IMR-90 (cell line): ENCODE measurements around the gene TCF12. TPM values are rescaled to one million over a fixed set of nuclear protein-coding genes. Genes with fewer than 3 reads are reported as not detected.

Experiments
- ATAC-seq: fragments of 200-7000 bp; cut with Tn5 transposase; 2 replicates; pipeline ENCODE4 v1.9.1; 2020; ENCODE audit warnings: low read depth, mild to moderate bottlenecking, moderate library complexity
- BruUV-seq: library from RNA; stranded (reverse); fragments of 400-500 nt; replicated peaks from 2 replicates; lab custom pipeline; 2021; lab: Mats Ljungman, UMichigan
- CTCF ChIA-PET: fragments of 300-600 bp; formaldehyde crosslinking; extraction: SDS; loops from one replicate; lab custom pipeline; 2021; ENCODE audit warnings: antibody characterized with exemption; lab: Yijun Ruan, JAX
- POLR2A ChIA-PET: fragments of 300-600 bp; sonication (Branson Sonifier 250); formaldehyde crosslinking; loops from one replicate; lab custom pipeline; 2022; ENCODE audit warnings: antibody characterized with exemption; ENCODE audit not compliant: unreplicated experiment; lab: Charles Lee
- DNase-seq: peaks from one replicate; pipeline ENCODE4 v3.0.0; 2013
- H2AFZ ChIP-seq: replicated peaks from 2 replicates; pipeline ENCODE3; 2013; ENCODE audit warnings: low read length, mild to moderate bottlenecking; ENCODE audit not compliant: poor library complexity
- H2AK5ac ChIP-seq: 2 replicates; pipeline ENCODE4 v1.6.1; 2013; ENCODE audit warnings: low read depth, low read length, inconsistent platforms
- H2AK9ac ChIP-seq: replicated peaks from 2 replicates; pipeline ENCODE3; 2013; ENCODE audit warnings: mild to moderate bottlenecking, low read depth, low read length, moderate library complexity; ENCODE audit not compliant: poor library complexity
- H2BK120ac ChIP-seq: 2 replicates; pipeline ENCODE4 v1.6.1; 2013; ENCODE audit warnings: low read depth, low read length, inconsistent platforms
- H2BK15ac ChIP-seq: 3 replicates; pipeline ENCODE4 v1.6.1; 2013; ENCODE audit warnings: low read depth, low read length, inconsistent platforms
- H2BK20ac ChIP-seq: 2 replicates; pipeline ENCODE4 v1.6.1; 2013; ENCODE audit warnings: low read depth, mild to moderate bottlenecking, inconsistent platforms, low read length, moderate library complexity
- H2BK5ac ChIP-seq: 2 replicates; pipeline ENCODE4 v1.6.1; 2013; ENCODE audit warnings: mild to moderate bottlenecking, low read depth, low read length, inconsistent platforms; ENCODE audit not compliant: poor library complexity, severe bottlenecking
- H3K14ac ChIP-seq: replicated peaks from 2 replicates; pipeline ENCODE4 v1.6.1; 2013; ENCODE audit warnings: low read depth, low read length, inconsistent platforms
- H3K18ac ChIP-seq: 2 replicates; pipeline ENCODE4 v1.6.1; 2013; ENCODE audit warnings: low read depth, low read length, control low read depth
- H3K23ac ChIP-seq: 2 replicates; pipeline ENCODE4 v1.6.1; 2013; ENCODE audit warnings: low read depth, low read length, inconsistent platforms
- H3K27ac ChIP-seq: 2 replicates; pipeline ENCODE4 v1.5.1; 2013; ENCODE audit warnings: mild to moderate bottlenecking, control low read depth, low read length; ENCODE audit not compliant: insufficient read depth
- H3K27me3 ChIP-seq: 2 replicates; pipeline ENCODE4 v1.6.1; 2013; ENCODE audit warnings: low read length; ENCODE audit not compliant: control insufficient read depth, insufficient read depth
- H3K36me3 ChIP-seq: 2 replicates; pipeline ENCODE4 v1.6.1; 2013; ENCODE audit warnings: low read length, mixed read lengths; ENCODE audit not compliant: control insufficient read depth, insufficient read depth
- H3K4ac ChIP-seq: 2 replicates; pipeline ENCODE4 v1.6.1; 2013; ENCODE audit warnings: low read depth, low read length, inconsistent platforms
- H3K4me1 ChIP-seq: 2 replicates; pipeline ENCODE4 v1.6.1; 2013; ENCODE audit warnings: low read length, mixed read lengths; ENCODE audit not compliant: control insufficient read depth, insufficient read depth
- H3K4me2 ChIP-seq: 2 replicates; pipeline ENCODE4 v1.6.1; 2013; ENCODE audit warnings: low read depth, mild to moderate bottlenecking, control low read depth, low read length, moderate library complexity
- H3K4me3 ChIP-seq: 2 replicates; pipeline ENCODE4 v1.5.1; 2013; ENCODE audit warnings: low read depth, mild to moderate bottlenecking, control low read depth, low read length, moderate library complexity; ENCODE audit not compliant: insufficient read depth
- H3K56ac ChIP-seq: 2 replicates; pipeline ENCODE4 v1.6.1; 2013; ENCODE audit warnings: low read length, inconsistent platforms; ENCODE audit not compliant: insufficient read depth; ENCODE audit errors: extremely low read depth
- H3K79me1 ChIP-seq, 2 experiments: 2 replicates each; pipeline ENCODE4 v1.6.1; 2013; ENCODE audit warnings: low read length in 2 of 2, inconsistent platforms in 1 of 2, low read depth in 1 of 2
- H3K9ac ChIP-seq: 2 replicates; pipeline ENCODE4 v1.6.1; 2013; ENCODE audit warnings: low read depth, low read length, control low read depth
- H3K9me1 ChIP-seq: 2 replicates; pipeline ENCODE4 v1.6.1; 2013; ENCODE audit warnings: low read length, inconsistent platforms; ENCODE audit not compliant: insufficient read depth
- H3K9me3 ChIP-seq: 2 replicates; pipeline ENCODE4 v1.6.1; 2013; ENCODE audit warnings: low read length; ENCODE audit not compliant: control insufficient read depth, insufficient read depth
- H4K20me1 ChIP-seq: 2 replicates; pipeline ENCODE4 v1.6.1; 2013; ENCODE audit warnings: low read length, inconsistent platforms; ENCODE audit not compliant: insufficient read depth
- H4K5ac ChIP-seq: 2 replicates; pipeline ENCODE4 v1.6.1; 2013; ENCODE audit warnings: mild to moderate bottlenecking, low read depth, low read length, control low read depth
- H4K8ac ChIP-seq, 2 experiments: 2 replicates each; pipeline ENCODE4 v1.6.1; 2013; ENCODE audit warnings: low read depth in 2 of 2, low read length in 2 of 2, control low read depth in 1 of 2, inconsistent platforms in 1 of 2
- H4K91ac ChIP-seq: 2 replicates; pipeline ENCODE4 v1.6.1; 2013; ENCODE audit warnings: low read depth, low read length, inconsistent platforms; ENCODE audit not compliant: insufficient read depth
- BHLHE40 ChIP-seq: fragments of 150-350 bp; IDR thresholded peaks from 2 replicates; pipeline ENCODE4 v1.6.1; 2016; ENCODE audit warnings: mild to moderate bottlenecking, low read depth, low read length
- CEBPB ChIP-seq: IDR thresholded peaks from 2 replicates; pipeline ENCODE4 v1.6.1; 2012; ENCODE audit warnings: low read depth, low read length, improper control_type of control experiment
- CHD1 ChIP-seq: IDR thresholded peaks from 2 replicates; pipeline ENCODE4 v1.6.1; 2012; ENCODE audit warnings: low read depth, low read length, improper control_type of control experiment
- CTCF ChIP-seq: conservative IDR thresholded peaks from 2 replicates; pipeline ENCODE4 v1.5.1; 2012; ENCODE audit warnings: mild to moderate bottlenecking, low read depth, low read length, improper control_type of control experiment
- ELK1 ChIP-seq: fragments of 150-350 bp; IDR thresholded peaks from 2 replicates; pipeline ENCODE4 v1.6.1; 2016; ENCODE audit warnings: low read depth, mild to moderate bottlenecking, low read length, moderate library complexity, borderline replicate concordance
- FOS ChIP-seq: fragments of 150-350 bp; IDR thresholded peaks from 2 replicates; pipeline ENCODE4 v1.6.1; 2016; ENCODE audit warnings: low read depth, low read length
- MAFK ChIP-seq: IDR thresholded peaks from 2 replicates; pipeline ENCODE4 v1.6.1; 2012; ENCODE audit warnings: low read depth, low read length, improper control_type of control experiment
- MXI1 ChIP-seq: IDR thresholded peaks from 2 replicates; pipeline ENCODE4 v1.6.1; 2012; ENCODE audit warnings: low read depth, mild to moderate bottlenecking, low read length, moderate library complexity, borderline replicate concordance
- NFE2L2 ChIP-seq: fragments of 150-350 bp; IDR thresholded peaks from 2 replicates; pipeline ENCODE4 v1.6.1; 2016; ENCODE audit warnings: low read depth, mild to moderate bottlenecking, low read length
- POLR2A ChIP-seq: IDR thresholded peaks from 2 replicates; pipeline ENCODE4 v1.6.1; 2012; ENCODE audit warnings: mild to moderate bottlenecking, low read depth, low read length
- RAD21 ChIP-seq: IDR thresholded peaks from 2 replicates; pipeline ENCODE4 v1.6.1; 2012; ENCODE audit warnings: low read length, improper control_type of control experiment
- RCOR1 ChIP-seq: IDR thresholded peaks from 2 replicates; pipeline ENCODE4 v1.6.1; 2012; ENCODE audit warnings: mild to moderate bottlenecking, low read length, improper control_type of control experiment; ENCODE audit not compliant: insufficient replicate concordance
- RFX5 ChIP-seq: IDR thresholded peaks from 2 replicates; pipeline ENCODE4 v1.8.0; 2012; ENCODE audit warnings: low read depth, mild to moderate bottlenecking, low read length, moderate library complexity
- SMC3 ChIP-seq: fragments of 150-350 bp; IDR thresholded peaks from 2 replicates; pipeline ENCODE4 v1.6.1; 2016; ENCODE audit warnings: low read depth, mild to moderate bottlenecking, antibody characterized with exemption, low read length, moderate library complexity
- USF2 ChIP-seq: fragments of 150-350 bp; IDR thresholded peaks from 2 replicates; pipeline ENCODE4 v1.6.1; 2017; ENCODE audit warnings: mild to moderate bottlenecking, antibody characterized with exemption, low read length, low read depth
- WGBS, 2 experiments: methylation state at CpG; one replicate each; pipeline versions ENCODE4 v1.1.5 to v1.1.7; 2013; ENCODE audit warnings: missing lambda C conversion rate in 2 of 2; ENCODE audit not compliant: insufficient read length in 1 of 2; ENCODE audit errors: extremely low coverage in 2 of 2; 5-methylcytosine and 5-hydroxymethylcytosine counted together
- dilution Hi-C: fragments of 300-500 bp; cut with HindIII; formaldehyde crosslinking; loops from one replicate; pipeline ENCODE4 v1.14.3; 2018; ENCODE audit warnings: low sequenced_read_pairs; ENCODE audit not compliant: unreplicated experiment
- in situ Hi-C: fragments of 300-500 bp; cut with MboI; formaldehyde crosslinking; loops from 3 replicates; pipeline ENCODE4 v1.14.3; 2019; ENCODE audit warnings: low sequenced_read_pairs, inconsistent platforms, mixed read lengths
- intact Hi-C: fragments of 100-400 bp; cut with micrococcal nuclease; formaldehyde crosslinking; loops from 2 replicates; pipeline ENCODE4 v1.10.0; 2022
- polyA plus RNA-seq, 3 experiments: library from polyadenylated mRNA; depleted of rRNA; stranded (reverse); fragments of >200 nt; gene quantifications; 2 replicates each; pipeline ENCODE4 v1.2.3, GENCODE V29; 2012; ENCODE audit warnings: low replicate concordance in 1 of 3
- total RNA-seq: library from RNA; depleted of rRNA; stranded (reverse); fragments of >200 nt; gene quantifications from 2 replicates; pipeline ENCODE4 v1.2.3, GENCODE V29; 2012

TCF12 gene
- total and polyA plus RNA-seq, 2 of the 4 experiments (the other 2 are of a cell fraction) = 79.4 to 160 TPM

- no peak for DNase-seq
- Histone ChIP-seq H2AK5ac (no peak overlapping the region), H3K9me3 (no peaks in the 10 kb centered on the region), H3K4ac (peak overlapping the region; percentile 45; the same call in 1 of the 2 replicates), H3K9me1 (peaks cover 9% of the 10 kb centered on the region), H3K79me1 (peaks cover 24 to 58% of the 10 kb centered on the region in 2 experiments), H2BK20ac (no peak overlapping the region), H3K9ac (no peak overlapping the region), H2AK9ac (peak overlapping the region; percentile 43), H2BK15ac (no peak overlapping the region; the same call in 1 of the 3 replicates), H3K18ac (peak overlapping the region; percentile 35; the same call in 1 of the 2 replicates), H3K14ac (peak overlapping the region; percentile 79), H3K4me3 (no peak overlapping the region), H4K5ac (peak overlapping the region; percentile 73; the same call in 1 of the 2 replicates), H3K4me1 (peaks cover 20% of the 10 kb centered on the region), H4K91ac (no peak overlapping the region), H3K56ac (no peak overlapping the region), H3K27ac (no peak overlapping the region), H3K27me3 (no peaks in the 10 kb centered on the region), H3K4me2 (peak overlapping the region; percentile 61), H3K36me3 (no peaks in the 10 kb centered on the region), H4K20me1 (peaks cover 29% of the 10 kb centered on the region; the same call in 1 of the 2 replicates), H4K8ac (no peak overlapping the region), H2BK5ac (peak overlapping the region; percentile 28), H2AFZ (no peak overlapping the region), H3K23ac (peak overlapping the region; percentile 58), H2BK120ac (0 out of 2 replicates have a peak overlapping the region, but pooled peaks have one; percentile 14)
- in situ Hi-C loops = no loop called here
- TF ChIP-seq RCOR1 (no peak), CHD1 (no peak), NFE2L2 (no peak), RAD21 (no peak), SMC3 (no peak), USF2 (no peak), CTCF (no peak), MAFK (no peak), RFX5 (no peak), FOS (no peak), POLR2A (no peak), CEBPB (no peak), MXI1 (no peak), ELK1 (no peak), BHLHE40 (no peak)
- no CpG with 5 or more reads among the region's 3 CpGs for WGBS, 2 experiments
- POLR2A ChIA-PET = no interaction called here
- intact Hi-C loops = no loop called here
- BruUV-seq = no TSS peak
- no peak for ATAC-seq
- dilution Hi-C loops = no loop called here
- CTCF ChIA-PET = no interaction called here
These were observed 138.9 kb downstream of the TCF12 start for GRCh38 chr15:57057134-57057930.
